PC-3 (cell line): Measurements from ENCODE around the gene DCTD. TPM values are rescaled to one million over a fixed set of nuclear protein-coding genes. Genes with fewer than 3 reads are reported as not detected.
"Not testable (repeated sequence)": the region's sequence is repeated elsewhere in the genome, so short reads cannot be mapped to it uniquely, and the experiment has no call there.

ENCODE experiments used
- ATAC-seq: fragments of 200-7000 bp; cut with Tn5 transposase; 2 replicates; pipeline ENCODE4 v1.9.1; 2020; ENCODE audit warnings: mild to moderate bottlenecking, moderate library complexity
- BruUV-seq: library from RNA; stranded (reverse); fragments of 400-500 nt; replicated peaks from 2 replicates; lab custom pipeline; 2021; lab: Mats Ljungman, UMichigan
- CTCF ChIA-PET: fragments of 300-600 bp; sonication (Branson Sonifier 250); formaldehyde crosslinking; loops from one replicate; lab custom pipeline; 2022; ENCODE audit warnings: antibody characterized with exemption; lab: Charles Lee
- POLR2A ChIA-PET: fragments of 300-600 bp; sonication (Branson Sonifier 250); formaldehyde crosslinking; loops from one replicate; lab custom pipeline; 2022; ENCODE audit warnings: antibody characterized with exemption; ENCODE audit not compliant: unreplicated experiment; lab: Charles Lee
- DNase-seq: peaks from one replicate; pipeline ENCODE4 v3.0.0-alpha.2; 2015
- H2AFZ ChIP-seq: fragments of 300-600 bp; sonication (generic); 2 replicates; pipeline ENCODE4 v1.6.0; 2016; ENCODE audit warnings: antibody characterized with exemption, low read length
- H3F3A ChIP-seq: fragments of 300-600 bp; sonication (generic); one replicate; pipeline ENCODE4 v1.6.0; 2017; ENCODE audit warnings: antibody characterized with exemption, low read length, control low read depth, mild to moderate bottlenecking; ENCODE audit not compliant: unreplicated experiment
- H3K27ac ChIP-seq: fragments of 300-600 bp; sonication (generic); 2 replicates; pipeline ENCODE4 v1.5.1; 2016; ENCODE audit warnings: mild to moderate bottlenecking, low read length
- H3K27me3 ChIP-seq: fragments of 300-600 bp; sonication (generic); 2 replicates; pipeline ENCODE4 v1.6.1; 2016; ENCODE audit warnings: low read length, mixed read lengths
- H3K36me3 ChIP-seq: fragments of 300-600 bp; sonication (generic); 2 replicates; pipeline ENCODE4 v1.6.1; 2016; ENCODE audit warnings: low read depth, mixed run types, low read length, mixed read lengths
- H3K4me1 ChIP-seq: fragments of 300-600 bp; sonication (generic); 2 replicates; pipeline ENCODE4 v1.5.1; 2016; ENCODE audit warnings: low read length; ENCODE audit not compliant: insufficient read depth
- H3K4me2 ChIP-seq: fragments of 300-600 bp; sonication (generic); 2 replicates; pipeline ENCODE4 v1.6.0; 2016; ENCODE audit warnings: low read length
- H3K4me3 ChIP-seq: fragments of 300-600 bp; sonication (generic); 2 replicates; pipeline ENCODE4 v1.5.1; 2016; ENCODE audit warnings: mild to moderate bottlenecking, low read length, mixed read lengths
- H3K79me2 ChIP-seq: fragments of 300-600 bp; sonication (generic); 2 replicates; pipeline ENCODE4 v1.6.1; 2017; ENCODE audit warnings: low read length, mixed read lengths
- H3K9ac ChIP-seq: fragments of 300-600 bp; sonication (generic); 2 replicates; pipeline ENCODE4 v1.6.0; 2016; ENCODE audit warnings: mild to moderate bottlenecking, low read length
- H3K9me2 ChIP-seq: fragments of 300-600 bp; sonication (generic); replicated peaks from 2 replicates; pipeline ENCODE4 v1.6.1; 2016; ENCODE audit warnings: mixed run types, low read length, mixed read lengths
- H3K9me3 ChIP-seq: fragments of 300-600 bp; sonication (generic); 2 replicates; pipeline ENCODE4 v1.6.1; 2016; ENCODE audit warnings: low read length, mixed read lengths
- H4K20me1 ChIP-seq: fragments of 300-600 bp; sonication (generic); 2 replicates; pipeline ENCODE4 v1.6.1; 2016; ENCODE audit warnings: low read length, mixed read lengths
- EZH2 ChIP-seq: fragments of 300-600 bp; sonication (generic); IDR thresholded peaks from one replicate; pipeline ENCODE4 v1.6.1; 2017; ENCODE audit warnings: antibody characterized with exemption, mild to moderate bottlenecking, low read length; ENCODE audit not compliant: unreplicated experiment
- EZH2phosphoT487 ChIP-seq: fragments of 300-600 bp; sonication (generic); IDR thresholded peaks from 2 replicates; pipeline ENCODE4 v1.6.1; 2018; ENCODE audit warnings: mild to moderate bottlenecking, antibody characterized with exemption, low read length, borderline replicate concordance
- intact Hi-C: fragments of 100-400 bp; cut with micrococcal nuclease; formaldehyde crosslinking; loops from 2 replicates; pipeline ENCODE4 v1.9.0; 2023
- total RNA-seq: library from RNA; depleted of rRNA; stranded (reverse); fragments of >200 nt; gene quantifications from 2 replicates; pipeline ENCODE4 v1.2.3, GENCODE V29; 2014
- TF ChIP-seq, protein P1 (sequence below): fragments of 300-600 bp; sonication (generic); conservative IDR thresholded peaks from 2 replicates; pipeline ENCODE4 v1.5.1; 2017; ENCODE audit warnings: antibody characterized with exemption, low read depth, mild to moderate bottlenecking, low read length

The DCTD gene
- total RNA-seq, 1 experiment from 2014 or later = 58.1 TPM

DNA sequence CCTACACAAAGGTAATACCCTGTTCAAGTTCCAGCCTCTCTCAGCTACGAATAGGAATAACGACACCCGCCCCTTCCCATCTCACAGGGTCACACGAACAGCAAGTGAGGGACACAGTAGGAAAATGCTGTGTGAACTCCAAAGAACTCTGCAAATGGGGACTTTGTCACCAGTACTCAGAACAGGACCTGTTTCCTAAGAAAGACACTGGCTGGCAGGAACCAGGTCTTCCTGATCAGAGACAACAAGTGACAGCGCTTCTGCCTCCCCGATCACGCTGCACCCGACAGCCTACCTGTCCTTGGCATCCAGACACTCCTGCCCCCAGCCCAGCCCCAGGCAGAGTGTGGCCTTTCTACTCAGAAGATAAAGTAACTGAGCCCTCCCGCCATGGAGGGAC is 14.2 kb downstream of the DCTD start:
- H3K9me3 ChIP-seq = no peaks in the 10 kb centered on the region
- H3K9me2 ChIP-seq = no peaks in the 10 kb centered on the region
- TF ChIP-seq EZH2phosphoT487 (no peak), EZH2 (no peak)
- TF ChIP-seq, protein P1, sequence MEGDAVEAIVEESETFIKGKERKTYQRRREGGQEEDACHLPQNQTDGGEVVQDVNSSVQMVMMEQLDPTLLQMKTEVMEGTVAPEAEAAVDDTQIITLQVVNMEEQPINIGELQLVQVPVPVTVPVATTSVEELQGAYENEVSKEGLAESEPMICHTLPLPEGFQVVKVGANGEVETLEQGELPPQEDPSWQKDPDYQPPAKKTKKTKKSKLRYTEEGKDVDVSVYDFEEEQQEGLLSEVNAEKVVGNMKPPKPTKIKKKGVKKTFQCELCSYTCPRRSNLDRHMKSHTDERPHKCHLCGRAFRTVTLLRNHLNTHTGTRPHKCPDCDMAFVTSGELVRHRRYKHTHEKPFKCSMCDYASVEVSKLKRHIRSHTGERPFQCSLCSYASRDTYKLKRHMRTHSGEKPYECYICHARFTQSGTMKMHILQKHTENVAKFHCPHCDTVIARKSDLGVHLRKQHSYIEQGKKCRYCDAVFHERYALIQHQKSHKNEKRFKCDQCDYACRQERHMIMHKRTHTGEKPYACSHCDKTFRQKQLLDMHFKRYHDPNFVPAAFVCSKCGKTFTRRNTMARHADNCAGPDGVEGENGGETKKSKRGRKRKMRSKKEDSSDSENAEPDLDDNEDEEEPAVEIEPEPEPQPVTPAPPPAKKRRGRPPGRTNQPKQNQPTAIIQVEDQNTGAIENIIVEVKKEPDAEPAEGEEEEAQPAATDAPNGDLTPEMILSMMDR = no peak
- H3K36me3 ChIP-seq = peaks cover 4% of the 10 kb centered on the region
- BruUV-seq = no TSS peak
- ChIA-PET CTCF (no interaction called here), POLR2A (no interaction called here)
- no peak overlapping the region for H3K4me3 ChIP-seq
- no peaks in the 10 kb centered on the region for H3K4me1 ChIP-seq
- H2AFZ ChIP-seq = no peak overlapping the region
- no peaks in the 10 kb centered on the region for H3F3A ChIP-seq
- no peak overlapping the region for H3K4me2 ChIP-seq
- H4K20me1 ChIP-seq = no peaks in the 10 kb centered on the region
- DNase-seq (no peak), ATAC-seq (no peak)
- no peak overlapping the region for H3K9ac ChIP-seq
- intact Hi-C loops = no loop called here
- no peaks in the 10 kb centered on the region for H3K79me2 ChIP-seq
- H3K27ac ChIP-seq = no peak overlapping the region
- H3K27me3 ChIP-seq = no peaks in the 10 kb centered on the region

GRCh38 chr4:182901337-182901736 is 15.8 kb downstream of the DCTD start:
- BruUV-seq = no TSS peak
- no peaks in the 10 kb centered on the region for H3K4me1 ChIP-seq
- intact Hi-C loops = no loop called here
- ATAC-seq (no peak), DNase-seq (no peak)
- H4K20me1 ChIP-seq = no peaks in the 10 kb centered on the region
- H3K4me3 ChIP-seq = no peak overlapping the region
- TF ChIP-seq, protein P1 = no peak
- TF ChIP-seq EZH2 (no peak), EZH2phosphoT487 (no peak)
- H3K9ac ChIP-seq = no peak overlapping the region
- H3K79me2 ChIP-seq = no peaks in the 10 kb centered on the region
- H3K27me3 ChIP-seq = no peaks in the 10 kb centered on the region
- H2AFZ ChIP-seq = no peak overlapping the region
- H3F3A ChIP-seq = no peaks in the 10 kb centered on the region
- H3K4me2 ChIP-seq = no peak overlapping the region
- H3K9me2 ChIP-seq = no peaks in the 10 kb centered on the region
- H3K36me3 ChIP-seq = peaks cover 4% of the 10 kb centered on the region
- no peak overlapping the region for H3K27ac ChIP-seq
- no peaks in the 10 kb centered on the region for H3K9me3 ChIP-seq
- ChIA-PET POLR2A (no interaction called here), CTCF (no interaction called here)

GRCh38 chr4:182900021-182900420 is 17.2 kb downstream of the DCTD start:
- H3K4me1 ChIP-seq, intact Hi-C loops, DNase-seq, BruUV-seq, H3K4me2 ChIP-seq, H3K9ac ChIP-seq, H4K20me1 ChIP-seq, H3K36me3 ChIP-seq, H3F3A ChIP-seq, H3K9me2 ChIP-seq, H3K27ac ChIP-seq, CTCF ChIA-PET, H3K4me3 ChIP-seq, ATAC-seq, H3K9me3 ChIP-seq, H3K79me2 ChIP-seq, POLR2A ChIA-PET, H3K27me3 ChIP-seq, H2AFZ ChIP-seq: not testable (repeated sequence)
